BJ (cell line): ENCODE measurements around the gene NCOA3. TPM values are rescaled to one million over a fixed set of nuclear protein-coding genes. Genes with fewer than 3 reads are reported as not detected.

ENCODE experiments used
- CTCF ChIA-PET: fragments of 350-600 bp; formaldehyde crosslinking; extraction: SDS; loops from one replicate; lab custom pipeline; 2021; ENCODE audit warnings: antibody characterized with exemption, inconsistent platforms; lab: Yijun Ruan, JAX
- POLR2A ChIA-PET: fragments of 300-600 bp; sonication (Branson Sonifier 250); formaldehyde crosslinking; extraction: SDS; loops from one replicate; lab custom pipeline; 2021; ENCODE audit warnings: antibody characterized with exemption; lab: Charles Lee
- DNase-seq: peaks from one replicate; pipeline ENCODE4 v3.0.0-alpha.2; 2011; ENCODE audit warnings: low read depth
- H3K27me3 ChIP-seq: 2 replicates; pipeline ENCODE4 v1.6.0; 2011; ENCODE audit warnings: low read length; ENCODE audit not compliant: control insufficient read depth, insufficient read depth
- H3K36me3 ChIP-seq: 2 replicates; pipeline ENCODE4 v1.5.1; 2011; ENCODE audit warnings: low read length; ENCODE audit not compliant: control insufficient read depth, insufficient read depth
- H3K4me3 ChIP-seq: 2 replicates; pipeline ENCODE4 v1.5.1; 2011; ENCODE audit warnings: low read depth, mild to moderate bottlenecking, control low read depth, low read length
- CTCF ChIP-seq: IDR thresholded peaks from 2 replicates; pipeline ENCODE4 v1.5.1; 2011; ENCODE audit warnings: low read depth, mild to moderate bottlenecking, control low read depth, inconsistent platforms, low read length, moderate library complexity; ENCODE audit not compliant: insufficient read depth
- polyA plus RNA-seq: library from polyadenylated mRNA; depleted of rRNA; stranded (reverse); fragments of >200 nt; gene quantifications from 2 replicates; pipeline ENCODE4 v1.2.3, GENCODE V29; 2011

Gene NCOA3
- polyA plus RNA-seq, 1 experiment = 23.6 TPM

- no peak overlapping the region for H3K4me3 ChIP-seq
- TF ChIP-seq CTCF = no peak
- DNase-seq = no peak
- no peaks in the 10 kb centered on the region for H3K36me3 ChIP-seq
- ChIA-PET POLR2A (interaction anchor here (1.0 kb wide), 1 partner anchor 14 kb away, joined by 4 read pairs; no protein-coding TSS in a partner anchor), CTCF (interaction anchor here (1.4 kb wide), 1 partner anchor 9 kb away, joined by 4 read pairs; no protein-coding TSS in a partner anchor)
- H3K27me3 ChIP-seq = no peaks in the 10 kb centered on the region
Measured at GRCh38 chr20:47559141-47559540, 57.5 kb downstream of the NCOA3 start.

GRCh38 chr20:47561180-47561579 lies 59.5 kb downstream of the NCOA3 start:
- no peak for DNase-seq
- CTCF ChIA-PET = no interaction called here
- POLR2A ChIA-PET = interaction anchor here (0.6 kb wide), 2 partner anchors 78 to 436 kb away, joined by 5 to 22 read pairs; no protein-coding TSS in a partner anchor
- H3K4me3 ChIP-seq = no peak overlapping the region
- no peak for TF ChIP-seq CTCF
- no peaks in the 10 kb centered on the region for H3K36me3 ChIP-seq
- no peaks in the 10 kb centered on the region for H3K27me3 ChIP-seq

- no peak for TF ChIP-seq CTCF
- POLR2A ChIA-PET = interaction anchor here (0.6 kb wide), 2 partner anchors 79 to 436 kb away, joined by 5 to 22 read pairs; no protein-coding TSS in a partner anchor
- CTCF ChIA-PET = no interaction called here
- no peak for DNase-seq
- H3K27me3 ChIP-seq = no peaks in the 10 kb centered on the region
- H3K36me3 ChIP-seq = no peaks in the 10 kb centered on the region
- no peak overlapping the region for H3K4me3 ChIP-seq
Measured at GRCh38 chr20:47561603-47562583, 60.2 kb downstream of the NCOA3 start.

GRCh38 chr20:47566269-47566668 lies 64.6 kb downstream of the NCOA3 start:
- POLR2A ChIA-PET = interaction anchor here (0.5 kb wide), 1 partner anchor 9 kb away, joined by 3 read pairs; no protein-coding TSS in a partner anchor
- Histone ChIP-seq H3K36me3 (no peaks in the 10 kb centered on the region), H3K27me3 (no peaks in the 10 kb centered on the region), H3K4me3 (no peak overlapping the region)
- DNase-seq = no peak
- TF ChIP-seq CTCF = no peak
- CTCF ChIA-PET = interaction anchor here (1.1 to 1.5 kb wide), 2 partner anchors 30 to 49 kb away, joined by 3 to 4 read pairs; no protein-coding TSS in a partner anchor

- POLR2A ChIA-PET = interaction anchor here (0.7 kb wide), 1 partner anchor 67 kb away, joined by 3 read pairs; the partner anchor contains the start of gene NCOA3
- Histone ChIP-seq H3K27me3 (no peaks in the 10 kb centered on the region), H3K4me3 (no peak overlapping the region), H3K36me3 (no peaks in the 10 kb centered on the region)
- DNase-seq = no peak
- TF ChIP-seq CTCF = no peak
- CTCF ChIA-PET = interaction anchor here (0.7 to 1.9 kb wide), 3 partner anchors 9 to 251 kb away, joined by 3 to 4 read pairs (median 4); partner anchors contain the start of gene NCOA3
Measured at GRCh38 chr20:47568019-47568418, 66.3 kb downstream of the NCOA3 start.
